Body of pancreas (tissue), 4 donors: ENCODE measurements around the gene TMC8.

Experiments used
- POLR2A ChIP-seq, 3 donors: fragments of 450-650 bp; IDR thresholded peaks; one replicate each; pipeline ENCODE4 v1.6.1; 2016; ENCODE audit warnings: antibody characterized with exemption in 3 of 3, mild to moderate bottlenecking in 2 of 3
- TF ChIP-seq, protein P1 (sequence below), 7 experiments: fragments of 450-650 bp in 4 of 7; fragments of 200-600 bp in 3 of 7; sonication (generic) in 3 of 7; IDR thresholded peaks; one replicate each; pipeline ENCODE4 v1.5.1; 2016 to 2019; ENCODE audit warnings: antibody characterized with exemption in 7 of 7

- TF ChIP-seq, protein P1, sequence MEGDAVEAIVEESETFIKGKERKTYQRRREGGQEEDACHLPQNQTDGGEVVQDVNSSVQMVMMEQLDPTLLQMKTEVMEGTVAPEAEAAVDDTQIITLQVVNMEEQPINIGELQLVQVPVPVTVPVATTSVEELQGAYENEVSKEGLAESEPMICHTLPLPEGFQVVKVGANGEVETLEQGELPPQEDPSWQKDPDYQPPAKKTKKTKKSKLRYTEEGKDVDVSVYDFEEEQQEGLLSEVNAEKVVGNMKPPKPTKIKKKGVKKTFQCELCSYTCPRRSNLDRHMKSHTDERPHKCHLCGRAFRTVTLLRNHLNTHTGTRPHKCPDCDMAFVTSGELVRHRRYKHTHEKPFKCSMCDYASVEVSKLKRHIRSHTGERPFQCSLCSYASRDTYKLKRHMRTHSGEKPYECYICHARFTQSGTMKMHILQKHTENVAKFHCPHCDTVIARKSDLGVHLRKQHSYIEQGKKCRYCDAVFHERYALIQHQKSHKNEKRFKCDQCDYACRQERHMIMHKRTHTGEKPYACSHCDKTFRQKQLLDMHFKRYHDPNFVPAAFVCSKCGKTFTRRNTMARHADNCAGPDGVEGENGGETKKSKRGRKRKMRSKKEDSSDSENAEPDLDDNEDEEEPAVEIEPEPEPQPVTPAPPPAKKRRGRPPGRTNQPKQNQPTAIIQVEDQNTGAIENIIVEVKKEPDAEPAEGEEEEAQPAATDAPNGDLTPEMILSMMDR (IDR thresholded peaks at IDR 0.05) = no peak
- no peak for TF ChIP-seq POLR2A (IDR thresholded peaks at IDR 0.05)
These were observed 53.8 kb downstream of the TMC8 start for GRCh38 chr17:78184351-78184750.
